Skin epidermis (tissue), 12 donors: ENCODE data around the gene FREM2.
A peak's percentile ranks its signal among the peaks of the same experiment; 100 is the strongest.

Experiments used
- H3K27ac ChIP-seq, 21 experiments: fragments of 200-600 bp; sonication (generic) in 11 of 21; one replicate each; pipeline ENCODE4 v1.5.0; 2020; ENCODE audit warnings: mild to moderate bottlenecking in 3 of 21, inconsistent platforms in 2 of 21, moderate library complexity in 2 of 21
- H3K4me3 ChIP-seq, 7 experiments: fragments of 200-600 bp; sonication (generic) in 2 of 7; one replicate each; pipeline ENCODE4 v1.5.0; 2020; ENCODE audit warnings: inconsistent platforms in 2 of 7, mild to moderate bottlenecking in 2 of 7, moderate library complexity in 1 of 7

FREM2 gene

GRCh38 chr13:38686577-38687245 lies at the start of gene FREM2:
TSS of gene FREM2 (plus strand) at chr13:38687077. CDS start at chr13:38687345, 268 bp downstream.
- no peak within 1 kb of the TSS for H3K27ac ChIP-seq

GRCh38 chr13:38637576-38637975 lies 49.3 kb upstream of the FREM2 start:
- Histone ChIP-seq H3K27ac (no peak overlapping the region), H3K4me3 (no peak overlapping the region)

More at GRCh38 chr13:38686577-38687245, at the start of gene FREM2:
- peak within 1 kb of the TSS; percentile 6 to 40 (median 17) for H3K4me3 ChIP-seq

- H3K27ac ChIP-seq, result no peak overlapping the region
- H3K4me3 ChIP-seq, result no peak overlapping the region
These were observed 45.5 kb upstream of the FREM2 start for GRCh38 chr13:38641164-38641948.

GRCh38 chr13:38647312-38647711 lies 39.6 kb upstream of the FREM2 start:
- Histone ChIP-seq H3K27ac (no peak overlapping the region), H3K4me3 (no peak overlapping the region)

GRCh38 chr13:38648912-38649311 lies 38.0 kb upstream of the FREM2 start:
- Histone ChIP-seq H3K27ac (no peak overlapping the region), H3K4me3 (no peak overlapping the region)

GRCh38 chr13:38656699-38657098 lies 30.2 kb upstream of the FREM2 start:
- Histone ChIP-seq H3K27ac (no peak overlapping the region), H3K4me3 (no peak overlapping the region)

- Histone ChIP-seq H3K27ac (no peak overlapping the region), H3K4me3 (no peak overlapping the region)
These were observed 29.7 kb upstream of the FREM2 start for GRCh38 chr13:38657191-38657590.

GRCh38 chr13:38658906-38659305 lies 28.0 kb upstream of the FREM2 start:
- no peak overlapping the region for H3K4me3 ChIP-seq
- no peak overlapping the region for H3K27ac ChIP-seq

- no peak overlapping the region for H3K4me3 ChIP-seq
- H3K27ac ChIP-seq, result no peak overlapping the region
These were observed 25.7 kb upstream of the FREM2 start for GRCh38 chr13:38661010-38661675.

GRCh38 chr13:38662362-38662761 lies 24.5 kb upstream of the FREM2 start:
- H3K27ac ChIP-seq, result no peak overlapping the region
- no peak overlapping the region for H3K4me3 ChIP-seq

GRCh38 chr13:38664906-38665305 lies 22.0 kb upstream of the FREM2 start:
- H3K27ac ChIP-seq, result no peak overlapping the region
- no peak overlapping the region for H3K4me3 ChIP-seq

- Histone ChIP-seq H3K27ac (no peak overlapping the region), H3K4me3 (no peak overlapping the region)
These were observed 19.3 kb upstream of the FREM2 start for GRCh38 chr13:38667526-38668109.

GRCh38 chr13:38669234-38669964 lies 17.5 kb upstream of the FREM2 start:
- Histone ChIP-seq H3K27ac (no peak overlapping the region), H3K4me3 (no peak overlapping the region)

GRCh38 chr13:38670627-38671026 lies 16.2 kb upstream of the FREM2 start:
- H3K4me3 ChIP-seq, result no peak overlapping the region
- no peak overlapping the region for H3K27ac ChIP-seq

GRCh38 chr13:38671980-38672379 lies 14.9 kb upstream of the FREM2 start:
- no peak overlapping the region for H3K27ac ChIP-seq
- no peak overlapping the region for H3K4me3 ChIP-seq

GRCh38 chr13:38674208-38674607 lies 12.7 kb upstream of the FREM2 start:
- H3K4me3 ChIP-seq, result no peak overlapping the region
- H3K27ac ChIP-seq, result no peak overlapping the region

GRCh38 chr13:38680912-38681311 lies 6.0 kb upstream of the FREM2 start:
- H3K27ac ChIP-seq, result no peak overlapping the region
- H3K4me3 ChIP-seq, result no peak overlapping the region

- H3K4me3 ChIP-seq, result no peak overlapping the region
- H3K27ac ChIP-seq, result no peak overlapping the region
These were observed 2.2 kb upstream of the FREM2 start for GRCh38 chr13:38684714-38685113.

- no peak overlapping the region for H3K4me3 ChIP-seq
These were observed 1.4 kb upstream of the FREM2 start for GRCh38 chr13:38685431-38685830.

More at GRCh38 chr13:38685431-38685830, 1.4 kb upstream of the FREM2 start:
- H3K27ac ChIP-seq, result no peak overlapping the region
